ENCODE data around the gene CDC16. TPM values are rescaled to one million over a fixed set of nuclear protein-coding genes. Genes with fewer than 3 reads are reported as not detected.

Gene CDC16
- total and polyA plus RNA-seq, 2 of the 13 experiments (the other 11 are each of a cell fraction or from before 2014, with no cell fraction given) = 24.2 to 60.9 TPM

GRCh38 chr13:114314074-114314912 lies 79.6 kb downstream of the CDC16 start, which contains the start of gene CHAMP1 (continued):
- TF ChIP-seq ZNF556 (CRISPR knock-in tag; IDR thresholded peaks at IDR 0.05; ENCODE audit: borderline replicate concordance) (peak; percentile 78; the same call in 1 of the 2 replicates), ZBTB7A (CRISPR knock-in tag; IDR thresholded peaks at IDR 0.05) (no peak), DNMT1 (CRISPR knock-in tag; IDR thresholded peaks at IDR 0.05) (peak; percentile 59; the same call in 1 of the 2 replicates), LCORL (IDR thresholded peaks at IDR 0.05) (no peak), LCORL (CRISPR knock-in tag; IDR thresholded peaks at IDR 0.05) (no peak; the same call in 1 of the 2 replicates), RNF2 (conservative IDR thresholded peaks at IDR 0.05; ENCODE audit: low read depth) (0 out of 2 replicates have a peak, but pooled peaks have one; percentile 64), ZNF674 (CRISPR knock-in tag; IDR thresholded peaks at IDR 0.05; ENCODE audit: low read depth) (peak; percentile 86; the same call in 1 of the 2 replicates), ZFX (CRISPR knock-in tag; IDR thresholded peaks at IDR 0.05; ENCODE audit: low read depth) (peak; percentile 98), ZNF605 (CRISPR knock-in tag; IDR thresholded peaks at IDR 0.05) (no peak), ZMYM2 (CRISPR knock-in tag; IDR thresholded peaks at IDR 0.05) (no peak; the same call in 1 of the 2 replicates), ZNF597 (CRISPR knock-in tag; IDR thresholded peaks at IDR 0.05) (no peak), MAF1 (CRISPR knock-in tag; IDR thresholded peaks at IDR 0.05; ENCODE audit: borderline replicate concordance) (0 out of 2 replicates have a peak, but pooled peaks have one; percentile 55), MLX (CRISPR knock-in tag; IDR thresholded peaks at IDR 0.05) (peak; percentile 53; the same call in 1 of the 2 replicates), GLI4 (CRISPR knock-in tag; IDR thresholded peaks at IDR 0.05; ENCODE audit: borderline replicate concordance) (0 out of 2 replicates have a peak, but pooled peaks have one; percentile 19), NCOA2 (CRISPR knock-in tag; IDR thresholded peaks at IDR 0.05) (no peak), KDM6A (CRISPR knock-in tag; IDR thresholded peaks at IDR 0.05; ENCODE audit: low read depth) (no peak), ETV6 (CRISPR knock-in tag; conservative IDR thresholded peaks at IDR 0.05) (no peak), ZFP36L2 (CRISPR knock-in tag; IDR thresholded peaks at IDR 0.05) (no peak), FOXO1 (CRISPR knock-in tag; IDR thresholded peaks at IDR 0.05) (no peak), ZNF513 (CRISPR knock-in tag; conservative IDR thresholded peaks at IDR 0.05) (no peak), GRHL1 (CRISPR knock-in tag; conservative IDR thresholded peaks at IDR 0.05) (no peak), SOX13 (IDR thresholded peaks at IDR 0.05) (no peak), SOX13 (CRISPR knock-in tag; conservative IDR thresholded peaks at IDR 0.05 in 1 of 2, IDR thresholded peaks at IDR 0.05 in 1 of 2) (peak in 1 of 2 experiments; percentile 31; a peak in 1 of 4 replicates), SRSF4 (IDR thresholded peaks at IDR 0.05; ENCODE audit: low read depth, low read length, poor library complexity, severe bottlenecking) (no peak), TEF (CRISPR knock-in tag; IDR thresholded peaks at IDR 0.05) (no peak)
